HG03520 (cell line): ENCODE data around the gene GYPE.
A peak's percentile ranks its signal among the peaks of the same experiment; 100 is the strongest.
"Not testable (repeated sequence)": the region's sequence is repeated elsewhere in the genome, so short reads cannot be mapped to it uniquely, and the experiment has no call there.

Experiments
- ATAC-seq: cut with Tn5 transposase; IDR thresholded peaks from one replicate; pipeline ENCODE4 v1.9.1; 2021; ENCODE audit warnings: mild to moderate bottlenecking, moderate library complexity; ENCODE audit not compliant: unreplicated experiment

The GYPE gene

GRCh38 chr4:143905440-143905839 is at the start of gene GYPE:
Gene GYPE, minus strand, starts transcription at chr4:143905559. Its CDS starts 52 bp downstream, at chr4:143905507.
- ATAC-seq: not testable (repeated sequence)

GRCh38 chr4:143951458-143951972 is 46.2 kb upstream of the GYPE start:
- ATAC-seq: not testable (repeated sequence)

DNA sequence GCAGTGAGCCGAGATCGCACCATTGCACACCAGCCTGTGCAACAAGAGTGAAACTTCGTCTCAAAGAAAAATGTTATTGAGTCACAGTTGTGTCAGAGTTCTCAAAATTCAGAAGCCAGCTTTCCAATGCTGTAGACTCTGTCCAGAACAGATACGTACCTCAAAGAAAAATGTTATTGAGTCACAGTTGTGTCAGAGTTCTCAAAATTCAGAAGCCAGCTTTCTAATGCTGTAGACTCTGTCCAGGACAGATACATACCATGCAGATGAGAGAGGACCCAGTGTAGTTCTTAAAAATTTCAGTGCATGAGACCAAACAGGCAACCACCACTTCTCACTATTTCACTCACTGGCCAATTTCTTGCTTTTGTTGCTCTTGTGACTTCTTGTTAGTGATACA is 45.6 kb upstream of the GYPE start:
- ATAC-seq: not testable (repeated sequence)

DNA sequence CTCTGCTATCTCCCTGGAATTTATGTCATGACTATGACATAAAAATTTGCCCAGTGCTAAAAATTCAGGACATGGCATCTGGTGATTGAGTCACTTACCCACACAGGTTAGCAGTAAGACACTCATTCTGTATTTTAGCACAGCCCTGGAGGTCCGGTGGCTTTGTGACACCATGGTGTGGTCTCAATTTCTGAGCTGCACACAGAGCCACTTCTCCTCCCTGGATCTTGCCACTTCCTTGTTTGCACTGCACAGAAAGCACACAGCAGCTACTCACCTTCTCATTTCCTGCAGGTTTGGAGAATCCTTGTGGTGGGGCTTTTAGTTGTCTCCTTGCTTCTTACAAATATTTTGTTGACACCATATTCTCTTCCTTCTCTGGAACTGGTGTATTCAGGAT is 44.8 kb upstream of the GYPE start:
- not testable (repeated sequence) for ATAC-seq

- not testable (repeated sequence) for ATAC-seq
These were observed 42.1 kb upstream of the GYPE start for GRCh38 chr4:143947493-143947892.

GRCh38 chr4:143940708-143941107 is 35.3 kb upstream of the GYPE start:
- not testable (repeated sequence) for ATAC-seq

DNA sequence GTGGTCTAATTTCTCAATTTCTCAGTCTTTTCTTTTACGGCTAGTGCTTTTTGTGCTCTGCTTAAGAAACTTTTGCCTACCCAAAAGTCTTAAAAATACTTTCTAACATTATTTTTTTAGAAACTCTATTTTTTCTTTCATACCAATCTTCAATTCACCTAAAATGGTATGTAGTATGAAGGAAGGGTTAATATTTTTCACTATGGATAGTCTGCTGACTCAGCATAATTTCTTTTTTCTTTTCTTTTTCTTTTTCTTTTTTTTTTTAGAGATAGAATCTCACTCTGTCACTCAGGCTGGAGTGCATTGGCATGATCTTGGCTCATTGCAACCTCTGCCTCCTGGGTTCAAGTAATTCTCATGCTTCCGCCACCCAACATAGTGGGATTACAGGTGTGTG is 34.2 kb upstream of the GYPE start:
- no peak for ATAC-seq

- ATAC-seq: not testable (repeated sequence)
These were observed 33.5 kb upstream of the GYPE start for GRCh38 chr4:143938890-143939289.

- ATAC-seq: no peak
These were observed 15.8 kb upstream of the GYPE start for GRCh38 chr4:143921181-143921580.

DNA sequence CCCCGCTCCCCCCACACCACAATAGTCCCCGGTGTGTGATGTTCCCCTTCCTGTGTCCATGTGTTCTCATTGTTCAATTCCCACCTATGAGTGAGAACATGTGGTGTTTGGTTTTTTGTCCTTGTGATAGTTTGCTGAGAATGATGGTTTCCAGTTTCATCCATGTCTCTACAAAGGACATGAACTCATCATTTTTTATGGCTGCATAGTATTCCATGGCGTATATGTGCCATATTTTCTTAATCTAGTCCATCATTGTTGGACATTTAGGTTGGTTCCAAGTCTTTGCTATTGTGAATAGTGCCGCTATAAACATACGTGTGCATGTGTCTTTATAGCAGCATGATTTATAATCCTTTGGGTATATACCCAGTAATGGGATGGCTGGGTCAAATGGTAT is 11.1 kb upstream of the GYPE start:
- not testable (repeated sequence) for ATAC-seq

DNA sequence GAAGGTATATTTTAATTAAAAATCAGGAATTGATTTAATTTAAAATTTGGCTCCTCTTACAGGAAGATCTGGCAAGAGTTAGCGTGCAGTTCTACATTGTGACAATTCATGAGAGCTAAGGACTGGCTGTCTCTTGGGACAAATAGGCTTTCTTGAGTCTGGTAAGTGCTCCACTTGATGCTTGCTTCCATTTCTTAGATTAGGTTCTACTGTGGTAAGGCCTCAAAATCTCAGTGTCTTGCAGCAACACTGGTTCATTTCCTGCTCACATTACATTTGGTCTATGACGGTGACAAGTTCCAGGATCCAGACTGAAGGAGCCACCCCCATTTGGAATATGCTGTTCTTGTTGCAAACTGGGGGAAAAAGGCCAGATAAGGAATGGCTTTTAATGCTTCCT is 7.1 kb upstream of the GYPE start:
- not testable (repeated sequence) for ATAC-seq

DNA sequence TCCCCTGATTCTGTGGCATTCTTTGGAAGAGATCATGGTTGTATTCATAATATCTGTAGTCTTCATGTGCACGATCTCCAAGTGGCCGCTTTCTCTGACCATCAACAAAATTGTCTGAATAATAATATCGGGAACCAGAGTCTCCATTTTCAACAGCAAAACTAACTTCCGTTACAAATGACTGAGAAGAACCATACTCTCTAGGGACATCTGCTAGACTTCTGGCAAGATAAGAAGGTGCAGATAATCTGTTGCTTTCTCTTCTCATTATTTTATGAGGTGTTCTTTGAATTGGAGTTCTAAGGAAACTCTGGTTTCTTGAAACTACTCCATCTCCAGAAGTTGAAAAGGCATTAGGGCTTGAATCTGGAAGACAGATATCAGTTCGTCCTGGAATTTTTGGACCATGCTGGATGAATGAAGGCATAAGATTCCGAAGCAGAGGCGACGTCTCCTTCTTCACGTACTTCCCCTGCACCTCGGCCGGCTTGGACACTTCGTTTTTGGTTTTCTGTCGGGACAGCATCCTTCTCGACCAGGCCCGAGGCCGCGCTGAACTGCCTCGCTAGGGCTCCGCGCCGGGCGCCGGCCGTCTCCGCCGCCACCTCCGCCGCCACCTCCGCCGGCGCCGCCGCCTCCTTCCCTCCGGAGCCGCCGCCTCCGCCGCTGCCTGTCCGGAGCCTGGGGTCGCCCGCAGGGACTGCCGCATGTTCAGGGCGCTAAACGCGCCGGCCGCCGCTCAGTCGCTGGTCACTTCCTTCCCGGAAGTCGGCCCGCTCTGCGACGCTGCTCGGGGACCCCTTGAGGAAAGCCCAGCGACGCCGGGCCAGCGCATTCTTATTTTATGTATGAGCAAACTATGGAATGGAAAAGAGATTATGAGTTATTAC is 6.4 kb upstream of the GYPE start:
- ATAC-seq: not testable (repeated sequence)

DNA sequence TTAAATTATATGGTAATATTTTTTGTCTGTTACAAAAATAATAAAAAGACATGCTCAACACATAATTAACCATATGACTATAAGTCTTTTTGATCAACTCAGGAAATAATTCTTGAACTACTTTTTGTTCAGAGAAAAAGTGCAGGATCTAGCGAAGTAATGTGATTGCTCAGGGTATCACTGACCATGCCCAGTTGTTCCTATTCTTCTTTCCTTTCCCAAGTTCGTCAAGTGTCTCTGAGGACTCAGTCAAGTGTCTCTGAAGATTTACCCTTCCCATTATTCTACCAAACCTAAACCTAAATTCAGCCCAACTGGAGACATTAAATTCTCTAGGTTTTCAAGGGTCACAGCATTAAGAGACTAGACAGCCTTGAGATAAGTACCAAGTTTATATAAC is 5.5 kb upstream of the GYPE start:
- ATAC-seq: not testable (repeated sequence)

DNA sequence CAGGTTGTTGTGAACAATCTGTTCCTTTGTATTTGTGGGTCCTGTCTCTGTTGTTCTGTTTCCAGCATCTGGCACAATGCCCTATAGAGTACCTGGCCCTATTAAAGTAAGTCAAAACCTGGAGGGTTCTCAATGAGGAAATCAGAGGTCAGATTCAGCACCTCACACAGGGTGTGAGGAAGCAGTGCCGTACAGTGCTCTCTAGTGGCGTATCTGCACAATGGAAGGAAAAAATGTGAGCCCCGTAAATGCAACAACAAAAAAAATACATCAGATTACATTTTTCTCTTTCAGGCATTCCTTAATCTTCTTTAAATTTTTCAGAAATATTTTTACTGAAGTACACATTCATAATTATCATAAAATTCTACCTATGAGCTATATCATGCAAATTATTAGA is 2.5 kb upstream of the GYPE start:
- peak; percentile 52 for ATAC-seq

- not testable (repeated sequence) for ATAC-seq
These were observed 928 bp downstream of the GYPE start for GRCh38 chr4:143904431-143904830.

DNA sequence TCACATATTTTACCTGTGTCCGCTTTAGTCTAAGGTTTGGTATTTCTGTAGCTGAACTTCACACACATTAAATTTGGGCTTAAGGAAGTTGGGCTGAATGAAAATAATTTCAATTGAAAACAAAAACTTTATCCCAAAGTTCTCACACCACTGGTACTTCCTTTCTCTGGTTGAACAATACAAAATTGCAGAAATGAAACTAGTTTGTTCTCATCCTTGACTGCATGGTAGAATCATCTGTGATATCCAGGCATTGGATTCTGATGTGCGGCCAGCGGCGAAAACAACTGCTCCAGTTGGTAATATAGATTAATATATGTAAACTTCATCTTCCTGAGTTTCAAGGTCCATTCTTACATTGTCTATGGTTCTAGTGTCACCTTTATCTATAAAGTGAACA is 15.0 kb downstream of the GYPE start:
- not testable (repeated sequence) for ATAC-seq

GRCh38 chr4:143888189-143888588 is 17.2 kb downstream of the GYPE start:
- ATAC-seq: not testable (repeated sequence)

GRCh38 chr4:143884965-143885364 is 20.4 kb downstream of the GYPE start:
- ATAC-seq: not testable (repeated sequence)

DNA sequence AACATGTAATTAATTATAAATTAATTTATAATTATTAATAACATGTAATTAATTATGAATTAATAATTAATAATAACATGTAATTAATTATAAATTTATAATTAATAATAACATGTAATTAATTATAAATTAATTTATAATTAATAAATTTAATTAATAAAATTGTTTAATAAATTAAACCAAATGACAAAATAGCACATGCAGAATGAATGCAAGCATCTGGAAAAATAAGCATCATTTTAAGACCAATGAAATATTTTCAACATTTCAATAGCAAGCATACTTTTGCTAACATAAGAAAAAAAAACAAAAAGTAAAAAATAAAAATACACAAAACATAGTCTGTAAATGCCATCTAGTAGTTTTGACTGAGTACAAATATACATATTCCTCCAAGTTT is 21.8 kb downstream of the GYPE start:
- ATAC-seq: no peak

GRCh38 chr4:143882892-143883291 is 22.5 kb downstream of the GYPE start:
- no peak for ATAC-seq

GRCh38 chr4:143879561-143879960 is 25.8 kb downstream of the GYPE start:
- ATAC-seq: not testable (repeated sequence)

GRCh38 chr4:143875357-143875756 is 30.0 kb downstream of the GYPE start:
- ATAC-seq: not testable (repeated sequence)
